Mononuclear cell (primary cell): ENCODE data around the gene MYO7A. TPM values are rescaled to one million over a fixed set of nuclear protein-coding genes. Genes with fewer than 3 reads are reported as not detected.

Experiments used
- H3K27me3 ChIP-seq: 2 replicates; pipeline ENCODE4 v1.6.0; 2011; ENCODE audit warnings: low read length, control low read depth; ENCODE audit not compliant: insufficient read depth
- H3K4me1 ChIP-seq: 2 replicates; pipeline ENCODE4 v1.5.1; 2011; ENCODE audit warnings: mild to moderate bottlenecking, low read length, control low read depth; ENCODE audit not compliant: insufficient read depth
- H3K4me3 ChIP-seq: 2 replicates; pipeline ENCODE4 v1.5.1; 2011; ENCODE audit warnings: mild to moderate bottlenecking, low read length, moderate library complexity
- H3K9me3 ChIP-seq: 2 replicates; pipeline ENCODE4 v1.5.1; 2011; ENCODE audit warnings: low read depth, mild to moderate bottlenecking, control low read depth, low read length
- total RNA-seq: library from RNA; depleted of rRNA; stranded (reverse); fragments of >200 nt; gene quantifications from one replicate; pipeline ENCODE4 v1.2.3, GENCODE V29; 2012

The MYO7A gene
- total RNA-seq, 1 donor, result 1.5 TPM

DNA sequence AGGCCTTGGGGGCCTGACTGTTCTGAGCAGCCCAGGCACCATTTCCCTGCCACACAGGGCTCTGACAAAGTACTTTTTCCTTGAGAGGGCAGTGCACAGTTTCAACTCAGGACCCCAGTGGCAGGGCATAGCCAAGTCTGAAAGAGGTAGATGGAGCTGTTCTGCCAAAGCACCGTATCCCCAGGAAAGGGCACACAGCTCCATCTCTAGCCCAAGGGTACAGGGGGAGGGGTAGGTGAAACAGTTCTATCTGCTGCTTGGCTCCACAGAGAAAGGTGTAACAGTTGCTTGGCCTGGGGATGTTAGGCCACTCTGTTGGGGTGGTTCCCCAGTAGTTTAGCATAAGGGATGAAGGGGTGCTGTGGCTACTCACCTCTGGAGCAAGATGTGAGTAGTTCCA lies 125.6 kb downstream of the MYO7A start:
- Histone ChIP-seq H3K27me3 (no peaks in the 10 kb centered on the region), H3K4me3 (no peak overlapping the region), H3K4me1 (no peaks in the 10 kb centered on the region), H3K9me3 (no peaks in the 10 kb centered on the region)

DNA sequence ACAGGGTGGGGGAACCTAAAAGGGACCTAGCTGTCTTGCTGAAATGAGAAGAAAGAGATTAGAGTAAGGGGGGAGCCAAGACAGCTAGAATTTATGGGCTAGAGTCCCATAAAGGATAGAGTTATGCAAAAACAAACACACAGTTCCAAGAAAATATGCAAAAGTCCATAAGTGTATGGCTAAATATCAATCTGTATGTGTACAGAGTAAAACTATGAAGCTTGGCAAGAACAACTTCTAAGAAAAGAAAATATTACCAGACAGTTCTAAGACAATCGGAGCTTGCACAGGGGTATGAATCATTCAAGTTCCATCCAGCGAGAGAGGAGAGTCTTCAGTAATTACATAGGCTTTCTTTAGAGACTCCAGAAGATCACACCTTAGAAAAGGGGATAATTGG lies 131.6 kb downstream of the MYO7A start:
- peaks cover 3% of the 10 kb centered on the region for H3K27me3 ChIP-seq
- no peaks in the 10 kb centered on the region for H3K4me1 ChIP-seq
- no peak overlapping the region for H3K4me3 ChIP-seq
- H3K9me3 ChIP-seq, result peaks cover 18% of the 10 kb centered on the region

DNA sequence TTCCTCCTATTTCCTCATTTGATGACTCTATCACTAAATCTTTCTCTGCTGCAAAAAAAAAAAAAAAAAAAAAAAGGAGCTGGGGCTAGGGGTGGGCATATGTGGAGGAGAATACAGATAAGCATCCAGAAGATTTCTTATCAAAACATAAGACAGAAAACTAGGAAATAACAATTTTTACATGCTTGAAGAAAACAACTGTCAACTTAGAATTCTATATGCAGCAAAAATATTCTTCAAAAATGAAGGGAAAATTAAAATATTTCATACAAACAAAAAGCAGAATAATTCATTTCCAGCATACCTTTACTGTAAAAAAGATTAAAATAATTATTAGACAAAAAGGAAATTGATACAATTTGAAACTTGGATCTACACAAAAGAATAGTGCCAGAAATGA lies 134.8 kb downstream of the MYO7A start:
- Histone ChIP-seq H3K27me3 (peaks cover 3% of the 10 kb centered on the region), H3K4me1 (no peaks in the 10 kb centered on the region), H3K4me3 (no peak overlapping the region), H3K9me3 (peaks cover 18% of the 10 kb centered on the region)

Other genes with a start within 250 kb of the MYO7A start
- not detected for gene B3GNT6, start 93.8 kb upstream of the MYO7A start, total RNA-seq
- gene CAPN5, start 61.3 kb upstream of the MYO7A start, total RNA-seq, result 1.4 TPM
- gene OMP, start 25.4 kb upstream of the MYO7A start, total RNA-seq, result not detected
- not detected for gene GDPD4, start 173.4 kb downstream of the MYO7A start, total RNA-seq